ENCODE measurements around the gene NKD2.

- no peak for TF ChIP-seq CTCF (IDR thresholded peaks at IDR 0.05; ENCODE audit: low read length)
- TF ChIP-seq EZH2 (IDR thresholded peaks at IDR 0.05; ENCODE audit: borderline replicate concordance, low read length): no peak
These were observed 30.5 kb upstream of the NKD2 start for GRCh38 chr5:978054-978453.

Measured in OCI-LY1 (cell line).